Right lobe of liver (tissue), 4 donors: Measurements from ENCODE around the gene CHAF1A.

Source experiments
- CTCF ChIP-seq, 4 donors: fragments of 200-600 bp in 3 of 4; fragments of 450-650 bp in 1 of 4; IDR thresholded peaks; one replicate each; pipeline versions ENCODE4 v1.5.1 to v1.8.0; 2016 to 2022; ENCODE audit warnings: antibody characterized with exemption in 4 of 4, mild to moderate bottlenecking in 2 of 4
- POLR2A ChIP-seq: fragments of 450-650 bp; IDR thresholded peaks from one replicate; pipeline ENCODE4 v1.6.1; 2017; ENCODE audit warnings: antibody characterized with exemption, mild to moderate bottlenecking
- donor health status: DM: no; HTN: no; CAD: no.
- donor health status: DM: no; HTN: no; CAD: no.
- donor health status: DM: no; HTN: yes; CAD: no.

- TF ChIP-seq CTCF (IDR thresholded peaks at IDR 0.05) (no peak), POLR2A (no peak)
Observed at GRCh38 chr19:4447327-4448146, 45.1 kb downstream of the CHAF1A start.
